ENCODE results near the gene HMOX2.

The HMOX2 gene, protein sequence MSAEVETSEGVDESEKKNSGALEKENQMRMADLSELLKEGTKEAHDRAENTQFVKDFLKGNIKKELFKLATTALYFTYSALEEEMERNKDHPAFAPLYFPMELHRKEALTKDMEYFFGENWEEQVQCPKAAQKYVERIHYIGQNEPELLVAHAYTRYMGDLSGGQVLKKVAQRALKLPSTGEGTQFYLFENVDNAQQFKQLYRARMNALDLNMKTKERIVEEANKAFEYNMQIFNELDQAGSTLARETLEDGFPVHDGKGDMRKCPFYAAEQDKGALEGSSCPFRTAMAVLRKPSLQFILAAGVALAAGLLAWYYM

DNA sequence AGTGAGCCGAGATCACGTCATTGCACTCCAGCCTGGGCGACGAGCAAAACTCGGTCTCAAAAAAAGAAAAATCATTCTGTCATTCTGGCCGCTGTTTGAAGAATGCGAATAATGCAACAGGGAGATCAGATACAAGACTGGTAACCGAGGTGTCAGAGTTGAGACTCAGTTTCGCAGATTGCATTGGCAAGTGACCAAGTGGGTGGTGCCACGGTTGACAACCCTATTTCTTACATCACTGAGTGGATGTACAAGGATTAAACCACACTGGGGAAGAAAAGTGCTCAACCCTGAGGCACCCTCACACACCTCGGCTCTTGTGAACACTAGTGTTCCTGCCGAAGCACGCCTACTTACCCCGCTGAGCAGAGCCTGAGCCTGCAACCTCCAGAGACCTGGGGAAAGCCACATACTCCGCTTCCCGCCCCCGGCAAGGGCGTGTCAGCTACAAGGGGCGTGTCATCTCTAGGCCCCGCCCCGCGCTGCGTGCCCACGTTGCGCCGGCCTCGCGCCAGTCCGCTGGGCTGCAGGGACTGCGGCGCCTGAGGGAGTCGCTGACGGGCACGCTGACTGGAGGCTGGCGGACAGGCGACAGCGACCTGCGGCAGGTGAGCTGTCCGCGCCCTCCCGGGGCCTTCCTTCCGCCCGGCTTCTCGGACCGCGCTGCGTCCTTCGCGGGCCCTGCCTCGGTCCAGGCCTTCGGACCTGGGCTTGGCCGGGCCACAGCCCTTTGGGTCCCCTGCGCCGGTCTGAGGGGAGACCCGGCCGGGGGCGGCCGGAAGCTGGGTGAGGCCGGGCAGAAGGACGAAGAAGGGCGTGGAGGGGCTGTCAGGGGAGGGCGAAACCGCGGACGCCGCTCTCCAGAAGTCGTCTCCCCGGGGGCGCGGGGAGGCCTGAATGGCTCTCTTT lies at the start of gene HMOX2:
TSS of gene HMOX2 (plus strand) at position 519 of the 909 bp plus-strand sequence. CDS start 29,127 bp downstream, outside the sequence.
- peak; percentile 94 for DNase-seq (ENCODE audit: low spot score)

DNA sequence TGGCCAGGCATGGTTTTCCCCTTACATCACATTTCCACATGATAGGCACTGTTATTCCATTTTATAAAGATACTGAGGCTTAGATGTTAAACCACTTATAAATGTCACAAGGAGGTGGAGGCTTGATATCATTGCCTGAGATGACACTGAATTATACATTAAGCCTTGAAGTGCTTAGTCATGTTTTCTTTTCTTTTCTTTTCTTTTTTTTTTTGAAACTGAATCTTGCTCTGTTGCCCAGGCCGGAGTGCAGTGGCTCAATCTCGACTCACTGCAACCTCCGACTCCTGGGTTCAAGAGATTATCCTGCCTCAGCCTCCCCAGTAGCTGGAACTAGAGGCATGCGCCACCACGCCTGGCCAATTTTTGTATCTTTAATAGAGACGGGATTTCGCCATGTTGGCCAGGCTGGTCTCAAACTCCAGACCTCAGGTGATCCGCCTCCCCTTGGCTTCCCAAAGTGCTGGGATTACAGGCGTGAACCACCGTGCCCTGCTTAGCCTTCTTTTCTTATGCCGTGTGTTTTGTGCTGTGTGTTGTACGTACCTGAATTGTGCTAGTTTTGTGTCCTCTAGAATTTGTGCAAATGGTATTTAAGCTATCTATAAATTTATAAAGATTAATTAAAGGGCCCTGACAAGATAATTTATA lies 49.4 kb upstream of the HMOX2 start:
- no peak for DNase-seq (ENCODE audit: low spot score)

DNA sequence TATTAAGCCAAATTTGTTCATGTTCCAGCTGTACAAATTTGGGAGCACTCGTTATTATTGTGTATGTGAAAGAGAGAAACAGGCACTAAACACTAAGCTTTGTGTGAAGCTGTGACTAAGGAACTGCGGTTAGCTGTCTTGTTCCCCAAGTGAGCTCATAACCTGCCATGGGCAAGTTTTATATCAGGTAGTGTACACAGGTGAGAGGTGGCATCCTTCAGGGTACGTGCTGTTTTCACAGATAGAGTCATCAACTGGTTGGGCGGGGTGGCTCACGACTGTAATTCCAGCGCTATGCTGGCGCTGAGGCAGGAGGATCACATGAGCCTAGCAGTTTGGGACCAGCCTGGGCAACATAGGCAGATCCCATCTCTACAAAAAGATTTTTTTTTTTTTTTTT lies 47.7 kb upstream of the HMOX2 start:
- DNase-seq (ENCODE audit: low spot score): no peak

DNA sequence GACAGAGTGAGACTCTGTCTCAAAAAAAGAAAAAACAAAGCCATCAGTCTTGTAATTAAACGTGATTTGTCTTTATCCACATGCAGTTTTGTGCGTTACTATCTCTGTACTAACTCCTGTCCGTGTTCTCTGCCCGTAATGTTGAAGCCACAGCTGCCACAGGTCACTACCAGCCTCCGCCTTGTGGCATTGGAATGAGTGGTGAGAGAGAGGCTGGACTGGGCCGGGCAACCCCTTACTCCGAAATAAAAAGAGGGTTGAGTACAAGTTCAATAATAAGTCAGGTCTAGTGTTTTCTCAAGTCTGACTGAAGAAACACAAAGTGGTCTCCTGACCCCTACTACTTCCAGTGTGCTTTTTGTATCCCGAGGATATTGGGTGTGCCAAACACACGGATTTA lies 45.2 kb upstream of the HMOX2 start:
- DNase-seq (ENCODE audit: low spot score): no peak

DNA sequence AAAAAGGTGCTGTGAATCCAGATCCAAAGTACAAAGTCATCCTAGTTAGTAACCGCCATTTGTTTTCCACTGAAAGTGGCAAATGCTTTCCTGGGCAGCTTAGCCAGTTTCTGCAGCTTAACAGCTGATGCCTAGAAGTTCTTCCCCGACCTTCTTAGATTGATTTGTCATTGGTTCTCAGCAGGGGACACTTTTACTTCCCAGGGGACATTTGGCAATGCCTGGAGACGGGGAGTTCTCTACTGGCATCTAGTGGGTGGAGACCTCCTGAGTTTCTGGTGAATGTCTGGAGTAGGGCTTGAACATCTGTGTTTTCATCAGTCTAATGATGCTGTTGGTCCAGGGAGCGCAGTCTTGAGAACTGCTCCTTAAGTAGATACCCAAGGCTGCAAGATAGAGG lies 43.0 kb upstream of the HMOX2 start:
- no peak for DNase-seq (ENCODE audit: low spot score)

DNA sequence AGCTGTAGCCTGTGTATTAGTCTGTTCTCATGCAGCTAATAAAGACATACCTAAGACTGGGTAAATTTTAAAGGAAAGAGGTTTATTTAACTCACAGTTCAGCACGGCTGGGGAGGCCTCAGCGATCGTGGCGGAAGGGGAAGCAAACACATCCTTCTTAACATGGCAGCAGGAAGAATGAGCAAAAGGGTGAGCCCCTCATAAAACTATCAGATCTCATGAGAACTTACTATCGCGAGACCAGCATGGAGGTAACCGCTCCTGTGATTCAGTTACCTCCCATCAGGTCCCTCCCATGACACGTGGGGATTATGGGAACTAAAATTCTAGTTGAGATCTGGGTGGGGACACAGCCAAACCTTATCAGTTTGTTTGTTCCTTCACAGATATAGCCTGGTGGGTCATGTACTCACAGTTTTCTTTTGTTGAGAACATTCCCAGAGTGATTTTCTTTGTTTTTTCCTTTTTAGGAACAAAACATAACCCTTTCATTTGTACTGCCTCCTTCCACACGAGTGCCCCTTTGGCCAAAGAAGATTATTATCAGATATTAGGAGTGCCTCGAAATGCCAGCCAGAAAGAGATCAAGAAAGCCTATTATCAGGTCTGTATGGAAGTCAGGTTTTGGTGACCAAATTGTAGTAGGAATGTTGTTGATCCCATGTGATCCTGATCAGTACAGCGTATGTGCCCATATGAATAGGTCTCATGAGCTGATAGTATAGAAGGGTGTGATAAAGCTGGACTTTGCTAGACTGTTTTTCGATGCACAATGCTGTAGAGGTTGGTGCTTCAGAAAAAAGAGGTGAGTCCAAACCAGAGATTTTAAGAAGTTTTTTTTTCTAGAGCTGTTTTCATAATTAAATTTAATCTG lies 42.0 kb upstream of the HMOX2 start:
- no peak for DNase-seq (ENCODE audit: low spot score)

DNA sequence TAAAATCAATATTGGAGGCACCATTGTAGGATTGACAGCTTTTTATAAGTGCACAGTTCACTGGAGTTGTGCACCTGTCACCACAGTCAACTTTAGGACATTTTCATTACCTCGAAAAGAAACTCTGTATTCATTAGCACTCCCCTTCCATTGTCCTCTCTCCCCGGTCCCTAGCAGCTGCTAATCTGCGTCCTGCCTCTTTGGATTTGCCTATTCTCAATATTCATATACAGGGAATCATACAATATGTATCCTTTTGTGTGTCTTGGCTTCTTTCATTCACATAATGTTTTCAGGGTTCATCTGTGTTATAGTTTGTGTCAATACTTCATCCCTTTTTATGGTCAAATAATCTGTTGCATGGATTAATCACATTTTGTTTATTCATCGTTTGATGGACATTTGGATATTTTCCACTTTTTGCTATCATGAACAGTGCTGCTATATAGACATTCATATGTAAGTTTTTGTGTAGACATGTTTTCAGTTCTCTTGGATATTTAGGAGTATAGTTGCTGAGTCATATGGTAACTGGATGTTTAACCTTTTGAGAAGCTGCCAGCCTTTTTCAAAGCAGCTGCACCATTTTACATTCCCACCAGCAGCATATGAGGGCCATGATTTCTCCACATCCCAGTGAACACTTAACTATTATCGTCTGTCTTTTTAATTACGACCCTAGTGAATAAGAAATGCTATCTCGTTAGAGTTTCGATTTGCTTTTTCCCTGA lies 40.7 kb upstream of the HMOX2 start:
- DNase-seq (ENCODE audit: low spot score): no peak

DNA sequence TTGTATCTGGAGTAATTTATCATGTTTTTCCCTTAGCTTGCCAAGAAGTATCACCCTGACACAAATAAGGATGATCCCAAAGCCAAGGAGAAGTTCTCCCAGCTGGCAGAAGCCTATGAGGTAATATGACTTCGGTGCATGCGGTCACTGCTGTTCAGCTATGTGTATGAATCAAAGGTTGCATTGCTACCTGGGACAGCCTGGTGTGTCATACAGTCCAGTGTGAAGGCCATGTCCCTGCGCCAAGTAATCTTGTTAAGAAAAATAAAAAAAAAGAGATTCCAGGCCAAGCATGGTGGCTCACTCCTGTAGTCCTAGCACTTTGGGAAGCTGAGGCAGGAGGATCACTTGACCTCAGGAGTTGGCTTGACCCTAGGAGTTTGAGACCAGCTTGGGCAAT lies 38.8 kb upstream of the HMOX2 start:
- no peak for DNase-seq (ENCODE audit: low spot score)

DNA sequence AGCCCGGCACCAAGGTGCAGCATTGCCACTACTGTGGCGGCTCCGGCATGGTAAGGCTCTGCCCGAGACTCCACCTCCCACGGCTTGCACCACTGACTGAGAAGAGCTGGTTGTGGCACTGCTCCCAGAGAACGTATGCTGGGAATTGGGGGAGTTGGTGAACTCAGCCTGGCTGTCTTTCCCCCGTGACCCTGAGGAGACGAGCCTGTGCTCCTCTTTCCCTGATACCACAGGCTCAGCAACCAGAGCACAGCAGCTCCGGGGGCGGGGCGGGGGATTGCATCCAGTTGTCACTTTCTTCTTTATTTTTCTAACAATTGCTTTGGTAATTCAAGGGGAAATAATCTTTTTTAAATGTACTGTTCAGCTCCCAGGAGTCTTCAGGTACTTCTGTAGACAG lies 33.8 kb upstream of the HMOX2 start:
- no peak for DNase-seq (ENCODE audit: low spot score)

DNA sequence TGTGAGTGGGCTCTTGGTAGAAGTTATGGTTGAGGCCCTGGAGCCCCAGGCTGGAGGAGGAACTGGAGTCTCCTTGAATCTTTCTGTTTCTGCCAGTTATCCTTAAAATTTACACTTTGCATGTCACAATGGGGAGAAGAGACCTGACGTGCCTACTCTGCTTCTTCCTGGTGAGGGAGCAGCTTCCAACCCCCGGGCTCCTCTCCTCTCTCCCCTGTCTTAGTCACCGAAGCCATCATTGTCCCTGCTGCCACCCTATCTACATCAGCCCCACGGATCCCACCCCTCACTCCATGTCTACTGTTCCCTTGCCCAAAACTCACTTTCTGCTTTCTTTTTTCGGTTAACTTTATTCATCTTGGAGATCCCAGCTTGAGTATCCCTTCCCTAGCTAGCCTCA lies 32.9 kb upstream of the HMOX2 start:
- no peak for DNase-seq (ENCODE audit: low spot score)

DNA sequence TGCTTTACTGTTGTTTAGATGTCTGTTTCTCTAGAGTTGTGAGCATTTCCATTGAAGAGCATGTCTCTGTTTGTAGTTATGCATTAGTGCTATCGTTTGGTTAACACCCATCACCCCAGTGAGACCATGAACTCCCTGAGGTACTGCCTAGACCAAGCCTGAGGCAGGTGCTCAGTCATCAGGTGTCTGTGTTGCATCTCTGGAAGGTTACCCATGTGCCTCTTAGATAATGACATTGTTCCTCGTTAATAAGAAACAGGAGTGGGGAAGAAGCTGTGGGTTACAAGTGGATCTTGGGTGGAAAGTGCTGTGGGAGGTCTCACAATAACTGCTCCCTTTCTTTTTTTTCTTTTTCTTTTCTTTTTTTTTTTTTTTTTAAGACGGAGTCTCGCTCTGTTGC lies 32.2 kb upstream of the HMOX2 start:
- DNase-seq (ENCODE audit: low spot score): no peak

DNA sequence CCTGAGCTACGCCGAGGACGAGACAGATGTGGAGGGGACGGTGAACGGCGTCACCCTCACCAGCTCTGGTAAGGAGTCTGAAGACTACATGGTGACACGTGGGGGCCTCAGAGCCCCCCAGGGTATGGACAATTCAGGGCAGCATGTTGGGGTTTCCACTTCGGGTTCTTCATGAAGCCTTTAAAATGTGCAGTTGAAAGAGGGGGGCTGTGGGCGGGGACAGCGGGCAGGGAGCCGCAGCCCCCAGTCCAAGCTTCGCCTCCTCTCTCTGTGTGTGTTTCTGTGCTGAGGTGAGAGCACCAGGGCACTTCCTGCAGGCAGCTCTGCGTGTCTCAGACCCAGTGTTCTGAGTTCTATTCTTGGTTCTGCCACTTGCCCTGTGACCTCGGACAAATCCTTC lies 25.8 kb upstream of the HMOX2 start:
- no peak for DNase-seq (ENCODE audit: low spot score)

DNA sequence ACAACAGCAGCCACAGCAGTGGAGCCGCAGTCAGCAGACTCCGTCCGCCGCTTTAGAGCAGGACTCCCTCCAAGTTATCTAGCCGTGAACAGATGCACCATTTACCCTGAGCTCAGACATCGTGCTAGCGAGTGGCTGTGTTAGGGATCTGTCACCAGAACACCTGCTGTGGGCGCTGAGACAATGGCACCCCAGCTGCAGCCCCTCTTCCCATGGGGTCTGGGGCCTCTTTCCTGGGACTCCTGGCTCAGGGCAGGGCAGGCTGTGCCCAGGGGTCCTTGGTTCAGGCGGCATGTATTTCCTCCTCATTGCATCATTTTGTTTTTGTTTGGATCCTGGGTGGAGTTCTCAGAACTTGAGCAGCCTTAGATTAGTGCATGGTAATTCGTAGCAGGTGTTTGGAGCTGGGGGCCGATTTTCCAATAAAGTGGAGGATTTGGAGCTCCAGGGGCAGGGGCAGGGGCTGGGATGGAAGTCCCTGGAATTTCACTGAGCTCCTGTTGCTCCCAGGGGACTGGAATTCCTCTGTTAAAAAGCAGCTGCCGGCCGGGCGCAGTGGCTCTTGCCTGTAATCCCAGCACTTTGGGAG lies 25.2 kb upstream of the HMOX2 start:
- no peak for DNase-seq (ENCODE audit: low spot score)

DNA sequence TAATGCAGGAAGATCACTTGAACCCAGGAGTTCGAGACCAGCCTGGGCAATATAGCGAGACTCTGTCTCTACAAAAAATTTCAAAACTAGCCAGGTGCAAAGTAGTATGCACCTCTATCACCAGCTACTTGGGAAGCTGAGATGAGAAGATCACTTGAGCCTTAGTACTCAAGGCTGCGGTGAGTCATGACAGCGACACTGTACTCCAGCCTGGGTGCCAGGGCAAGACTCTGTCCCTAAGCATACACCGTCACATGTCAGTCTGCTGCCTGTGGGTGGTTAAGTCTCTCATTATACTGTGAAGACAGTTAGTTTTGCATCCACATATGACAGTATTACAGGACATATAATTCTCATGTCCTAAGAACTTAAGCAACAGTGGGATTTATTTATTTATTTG lies 23.5 kb upstream of the HMOX2 start:
- DNase-seq (ENCODE audit: low spot score): no peak

DNA sequence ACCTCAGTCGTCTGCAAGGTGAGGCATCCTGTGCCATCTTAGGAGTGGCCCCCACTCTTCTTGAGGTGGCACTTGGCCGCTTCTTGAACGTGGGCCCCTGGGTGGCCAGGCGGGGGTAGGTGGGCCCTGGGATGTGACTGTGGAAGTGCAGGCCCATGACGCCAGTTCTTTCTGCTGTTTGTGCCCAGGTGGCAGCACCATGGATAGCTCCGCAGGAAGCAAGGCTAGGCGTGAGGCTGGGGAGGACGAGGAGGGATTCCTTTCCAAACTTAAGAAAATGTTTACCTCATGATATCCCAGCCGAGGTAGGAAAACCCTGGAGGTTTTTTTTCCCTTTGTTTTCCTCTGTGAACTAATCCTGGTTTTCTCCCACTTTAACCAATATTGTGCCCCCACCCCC lies 21.6 kb upstream of the HMOX2 start:
- DNase-seq (ENCODE audit: low spot score): no peak

DNA sequence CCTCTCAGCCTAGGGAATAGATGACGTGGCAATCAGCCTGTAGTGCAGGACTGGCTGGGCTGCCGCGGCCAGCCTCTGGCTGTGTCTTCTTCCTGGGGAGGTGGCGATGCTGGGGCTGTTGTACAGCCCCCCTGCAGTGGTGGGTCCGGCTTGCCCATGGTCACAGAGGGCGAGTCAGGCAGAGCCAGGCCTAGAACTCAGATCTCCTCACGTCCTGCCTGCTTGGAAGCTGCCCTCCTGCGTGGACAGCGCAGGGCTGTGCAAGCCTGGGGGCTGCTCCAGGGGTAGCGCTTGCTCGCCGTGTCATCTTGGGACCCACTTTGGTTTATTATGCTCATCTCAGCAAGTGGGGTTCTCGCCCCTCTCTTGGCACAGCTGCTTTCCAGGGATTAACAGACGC lies 21.1 kb upstream of the HMOX2 start:
- DNase-seq (ENCODE audit: low spot score): no peak

DNA sequence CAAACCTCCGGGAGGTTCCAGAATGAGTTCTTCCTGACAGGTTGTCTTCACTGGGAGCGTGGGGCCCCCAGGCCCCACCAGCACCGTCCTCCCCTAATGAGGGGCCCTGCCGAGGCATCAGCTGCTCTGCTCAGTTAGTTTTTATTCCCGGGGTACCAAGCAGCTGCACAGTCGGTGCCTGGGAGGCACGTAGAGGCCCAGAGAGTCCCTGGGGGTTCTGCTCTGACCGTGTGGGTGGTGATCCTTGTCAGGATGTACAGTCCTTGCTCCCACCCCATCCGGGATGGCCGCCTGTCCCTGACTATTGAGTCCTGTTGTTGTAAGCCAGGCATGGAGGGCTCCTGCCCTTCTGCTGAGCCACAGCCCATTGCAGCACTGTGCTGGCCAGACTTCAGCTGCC lies 20.2 kb upstream of the HMOX2 start:
- no peak for DNase-seq (ENCODE audit: low spot score)

DNA sequence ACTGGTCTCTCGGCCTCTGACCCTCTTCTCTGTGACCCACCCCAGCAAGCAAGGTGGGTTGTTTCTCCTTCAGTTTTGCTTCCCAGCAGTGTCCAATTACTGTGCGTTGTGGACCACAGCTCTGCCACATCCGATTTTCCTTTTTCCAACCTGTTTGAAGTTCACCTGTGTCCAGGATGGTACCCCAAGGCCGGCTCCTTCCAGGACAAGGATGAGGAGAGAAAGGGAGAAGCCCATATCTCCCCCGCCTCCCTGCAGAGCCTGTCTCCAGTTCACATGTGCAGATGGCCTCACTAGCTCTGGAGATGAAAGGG lies 15.3 kb upstream of the HMOX2 start:
- DNase-seq (ENCODE audit: low spot score): no peak

DNA sequence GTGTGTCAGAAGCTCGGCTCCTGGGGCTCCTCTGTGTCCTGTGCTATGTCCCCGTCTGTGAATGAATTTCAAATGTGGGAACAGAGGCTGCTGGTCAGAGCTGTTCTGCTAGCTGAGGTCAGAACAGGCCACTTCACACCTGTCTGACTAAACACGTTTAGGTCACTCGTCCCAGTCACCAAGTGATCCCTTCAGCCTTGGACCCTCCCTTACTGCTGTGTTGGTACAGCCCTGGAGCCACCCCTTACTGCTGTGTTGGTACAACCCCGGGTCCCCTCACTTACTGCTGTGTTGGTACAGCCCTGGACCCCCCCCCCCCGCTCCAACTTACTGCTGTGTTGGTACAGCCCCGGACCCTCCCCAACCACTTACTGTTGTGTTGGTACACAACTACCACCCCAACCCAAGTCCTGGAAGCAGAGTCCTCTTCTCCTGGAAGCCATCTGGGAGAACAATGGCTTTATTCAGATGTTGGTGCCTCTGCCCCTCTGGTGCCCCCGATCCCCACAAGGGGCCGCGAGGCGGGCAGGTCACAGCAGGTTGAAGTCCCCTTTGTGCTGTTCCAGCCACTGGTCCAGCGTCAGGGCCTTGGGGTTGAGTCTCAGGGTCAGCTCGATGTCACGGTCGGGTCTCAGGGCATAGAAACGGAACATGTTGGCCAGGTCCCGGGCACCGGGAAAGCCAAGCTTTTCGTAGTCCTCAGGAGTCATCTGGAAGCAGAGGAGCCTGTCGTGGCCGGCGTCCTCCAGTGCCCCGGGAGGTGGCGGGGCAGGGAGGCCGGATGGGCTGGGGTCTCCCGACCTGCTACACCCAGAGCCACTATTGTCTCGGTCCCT lies 14.7 kb upstream of the HMOX2 start:
- peak; percentile 69 for DNase-seq (ENCODE audit: low spot score)

DNA sequence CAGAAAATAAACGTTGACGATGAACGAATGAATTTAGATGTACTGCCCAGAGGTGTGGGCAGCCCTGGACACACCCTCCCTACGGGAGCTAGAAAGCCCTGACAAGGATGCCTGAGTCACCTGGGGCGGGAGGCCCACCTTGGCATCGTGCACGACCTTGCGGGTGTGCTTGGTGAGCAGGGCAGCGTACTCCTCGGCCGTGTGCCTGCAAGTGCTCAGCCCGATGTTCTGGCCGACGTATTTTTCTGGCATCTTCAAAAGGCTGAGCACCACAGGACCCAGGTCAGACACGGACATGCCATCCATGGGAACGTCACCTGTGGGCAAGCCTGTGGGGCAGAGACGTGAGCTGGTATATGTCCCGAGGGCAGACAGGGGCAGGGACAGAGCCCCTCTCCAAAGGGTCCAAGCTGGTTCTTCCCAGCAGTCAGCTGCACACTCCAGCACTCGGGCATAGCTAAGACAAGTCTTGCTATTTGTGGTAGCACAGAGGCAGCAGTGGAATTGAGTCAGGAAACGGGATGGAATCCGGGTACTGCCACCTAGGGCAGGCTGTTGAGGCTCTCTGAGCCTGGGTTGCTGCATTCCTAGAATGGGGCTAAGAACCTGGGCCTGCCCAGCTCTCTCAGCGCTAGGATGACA lies 12.6 kb upstream of the HMOX2 start:
- no peak for DNase-seq (ENCODE audit: low spot score)

Measured in ecto neural progenitor cell (in vitro differentiated cells).